Thyroid gland (tissue), 4 donors: Measurements from ENCODE around the gene JAKMIP1.

ENCODE experiments used
- CTCF ChIP-seq, 6 experiments: fragments of 200-600 bp in 3 of 6; fragments of 450-650 bp in 3 of 6; sonication (generic) in 3 of 6; IDR thresholded peaks; one replicate each; pipeline ENCODE4 v1.5.1; 2016 to 2019; ENCODE audit warnings: antibody characterized with exemption in 6 of 6, mild to moderate bottlenecking in 2 of 6, inconsistent platforms in 1 of 6, moderate library complexity in 1 of 6
- POLR2A ChIP-seq, 2 donors: fragments of 450-650 bp; IDR thresholded peaks; one replicate each; pipeline ENCODE4 v1.6.1; 2017; ENCODE audit warnings: antibody characterized with exemption in 2 of 2, mild to moderate bottlenecking in 2 of 2, moderate library complexity in 1 of 2

- no peak for TF ChIP-seq CTCF (IDR thresholded peaks at IDR 0.05)
- TF ChIP-seq POLR2A (IDR thresholded peaks at IDR 0.05) = no peak
Measured at GRCh38 chr4:6155996-6156750, 44.2 kb downstream of the JAKMIP1 start.
